ENCODE measurements around the gene TEX35. TPM values are rescaled to one million over a fixed set of nuclear protein-coding genes. Genes with fewer than 3 reads are reported as not detected.

Gene TEX35
- total RNA-seq, 2 experiments from 2014 or later: not detected

GRCh38 chr1:178513278-178513983, 522 bp downstream of the TEX35 start:
- TF ChIP-seq EZH2phosphoT487 (IDR thresholded peaks at IDR 0.05; ENCODE audit: borderline replicate concordance, low read depth, low read length) (no peak), CTCF (conservative IDR thresholded peaks at IDR 0.05; ENCODE audit: low read length) (no peak)
- no peak overlapping the region for H2AFZ ChIP-seq (ENCODE audit: low read length)

DNA sequence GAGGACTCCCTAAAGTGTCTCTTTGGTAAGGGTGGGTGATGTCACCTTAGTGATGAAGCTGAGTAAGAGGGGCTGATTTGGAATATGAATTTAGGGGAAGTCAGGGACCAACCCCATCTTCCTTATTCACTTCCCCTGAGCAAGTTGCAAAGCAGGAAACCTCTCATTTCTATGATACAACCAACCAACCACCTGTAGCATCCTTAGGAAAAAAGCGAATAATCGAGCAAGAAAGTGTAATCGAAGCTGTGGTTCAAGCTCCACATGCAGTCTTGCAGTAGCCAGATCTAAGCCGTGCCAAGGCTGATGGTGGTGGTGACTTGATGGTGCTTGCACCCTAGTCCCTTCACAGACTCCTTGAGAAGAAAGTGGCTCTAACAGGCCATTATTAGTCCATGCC, 3.2 kb downstream of the TEX35 start:
- no peaks in the 10 kb centered on the region for H3K36me3 ChIP-seq (ENCODE audit: insufficient read depth, low read length)
- intact Hi-C loops (cut with micrococcal nuclease; ENCODE audit: unreplicated experiment): no loop called here
- no peaks in the 10 kb centered on the region for H3K9me2 ChIP-seq (ENCODE audit: insufficient read depth, low read length)
- no peak for DNase-seq (ENCODE audit: low spot score)
- TF ChIP-seq EZH2phosphoT487 (IDR thresholded peaks at IDR 0.05; ENCODE audit: borderline replicate concordance, low read depth, low read length): no peak
- no peaks in the 10 kb centered on the region for H3K79me2 ChIP-seq (ENCODE audit: insufficient read depth, low read depth, low read length)
- ChIA-PET POLR2A (interaction anchor here (0.8 kb wide), 1 partner anchor 11 kb away, joined by 4 read pairs; no protein-coding TSS in a partner anchor), CTCF (ENCODE audit: unreplicated experiment) (no interaction called here)
- H3K4me1 ChIP-seq (ENCODE audit: insufficient read depth, low read length, poor library complexity, severe bottlenecking): no peaks in the 10 kb centered on the region
- no peaks in the 10 kb centered on the region for H3K9me3 ChIP-seq (ENCODE audit: low read length)
- no peak overlapping the region for H2AFZ ChIP-seq (ENCODE audit: low read length)
- no TSS peak for BruUV-seq (replicated peaks)
- H3K4me3 ChIP-seq (ENCODE audit: low read depth, low read length, poor library complexity, severe bottlenecking): no peak overlapping the region
- H4K20me1 ChIP-seq (ENCODE audit: insufficient read depth, low read length): no peaks in the 10 kb centered on the region
- H3K4me2 ChIP-seq (ENCODE audit: low read length): no peak overlapping the region
- H3K27ac ChIP-seq (ENCODE audit: low read depth, low read length, poor library complexity, severe bottlenecking): no peak overlapping the region

More at GRCh38 chr1:178513278-178513983, 522 bp downstream of the TEX35 start:
- no peaks in the 10 kb centered on the region for H4K20me1 ChIP-seq (ENCODE audit: insufficient read depth, low read length)
- H3K9me2 ChIP-seq (ENCODE audit: insufficient read depth, low read length): no peaks in the 10 kb centered on the region
- H3K4me2 ChIP-seq (ENCODE audit: low read length): no peak overlapping the region
- no peaks in the 10 kb centered on the region for H3K36me3 ChIP-seq (ENCODE audit: insufficient read depth, low read length)
- H3K4me3 ChIP-seq (ENCODE audit: low read depth, low read length, poor library complexity, severe bottlenecking): no peak overlapping the region
- H3K9me3 ChIP-seq (ENCODE audit: low read length): no peaks in the 10 kb centered on the region
- no peaks in the 10 kb centered on the region for H3K79me2 ChIP-seq (ENCODE audit: insufficient read depth, low read depth, low read length)
- ChIA-PET CTCF (ENCODE audit: unreplicated experiment) (no interaction called here), POLR2A (no interaction called here)
- intact Hi-C loops (cut with micrococcal nuclease; ENCODE audit: unreplicated experiment): no loop called here
- no peak for DNase-seq (ENCODE audit: low spot score)
- no peaks in the 10 kb centered on the region for H3K4me1 ChIP-seq (ENCODE audit: insufficient read depth, low read length, poor library complexity, severe bottlenecking)
- H3K27ac ChIP-seq (ENCODE audit: low read depth, low read length, poor library complexity, severe bottlenecking): no peak overlapping the region
- no TSS peak for BruUV-seq (replicated peaks)

GRCh38 chr1:178518894-178519293, 6.0 kb downstream of the TEX35 start:
- Histone ChIP-seq H3K27ac (ENCODE audit: low read depth, low read length, poor library complexity, severe bottlenecking) (no peak overlapping the region), H3K36me3 (ENCODE audit: insufficient read depth, low read length) (no peaks in the 10 kb centered on the region), H3K4me3 (ENCODE audit: low read depth, low read length, poor library complexity, severe bottlenecking) (no peak overlapping the region), H3K4me1 (ENCODE audit: insufficient read depth, low read length, poor library complexity, severe bottlenecking) (no peaks in the 10 kb centered on the region), H4K20me1 (ENCODE audit: insufficient read depth, low read length) (no peaks in the 10 kb centered on the region), H3K9me3 (ENCODE audit: low read length) (no peaks in the 10 kb centered on the region), H3K4me2 (ENCODE audit: low read length) (no peak overlapping the region), H2AFZ (ENCODE audit: low read length) (no peak overlapping the region), H3K9me2 (ENCODE audit: insufficient read depth, low read length) (no peaks in the 10 kb centered on the region), H3K79me2 (ENCODE audit: insufficient read depth, low read depth, low read length) (no peaks in the 10 kb centered on the region)
- TF ChIP-seq EZH2phosphoT487 (IDR thresholded peaks at IDR 0.05; ENCODE audit: borderline replicate concordance, low read depth, low read length) (no peak), CTCF (conservative IDR thresholded peaks at IDR 0.05; ENCODE audit: low read length) (no peak)
- BruUV-seq (replicated peaks): no TSS peak
- no peak for DNase-seq (ENCODE audit: low spot score)
- intact Hi-C loops (cut with micrococcal nuclease; ENCODE audit: unreplicated experiment): no loop called here
- ChIA-PET CTCF (ENCODE audit: unreplicated experiment) (no interaction called here), POLR2A (no interaction called here)
